ENCODE measurements around the gene CAMSAP2.

DNA sequence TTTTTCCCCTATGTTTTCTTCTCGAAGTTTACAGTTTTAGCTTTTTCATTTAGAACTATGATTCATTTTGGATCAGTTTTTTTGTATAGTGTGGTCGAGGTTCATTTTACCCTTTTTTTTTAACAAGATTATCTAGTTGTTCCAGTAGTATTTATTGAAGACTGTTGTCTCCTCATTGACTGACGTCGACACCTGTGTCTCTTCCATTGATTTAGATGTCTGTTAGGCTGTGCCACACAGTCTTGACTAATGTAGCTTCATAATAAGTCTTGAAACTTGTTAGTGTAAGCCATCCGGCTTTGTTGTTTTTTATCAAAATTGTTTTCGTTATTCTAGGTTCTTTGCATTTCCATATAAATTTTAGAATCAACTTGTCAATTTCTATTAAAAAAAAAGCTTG is 45.2 kb downstream of the CAMSAP2 start:
- TF ChIP-seq SIN3A (IDR thresholded peaks at IDR 0.05; ENCODE audit: low read depth, low read length) (no peak), STAT3 (IDR thresholded peaks at IDR 0.05; ENCODE audit: low read depth, low read length) (no peak), POLR2A (IDR thresholded peaks at IDR 0.05; ENCODE audit: low read depth, low read length) (no peak), RBBP5 (conservative IDR thresholded peaks at IDR 0.05) (no peak), CEBPB (IDR thresholded peaks at IDR 0.05; ENCODE audit: borderline replicate concordance in 1 of 2, low read depth in 2 of 2, low read length in 2 of 2) (no peak)
- TF ChIP-seq, protein P1, sequence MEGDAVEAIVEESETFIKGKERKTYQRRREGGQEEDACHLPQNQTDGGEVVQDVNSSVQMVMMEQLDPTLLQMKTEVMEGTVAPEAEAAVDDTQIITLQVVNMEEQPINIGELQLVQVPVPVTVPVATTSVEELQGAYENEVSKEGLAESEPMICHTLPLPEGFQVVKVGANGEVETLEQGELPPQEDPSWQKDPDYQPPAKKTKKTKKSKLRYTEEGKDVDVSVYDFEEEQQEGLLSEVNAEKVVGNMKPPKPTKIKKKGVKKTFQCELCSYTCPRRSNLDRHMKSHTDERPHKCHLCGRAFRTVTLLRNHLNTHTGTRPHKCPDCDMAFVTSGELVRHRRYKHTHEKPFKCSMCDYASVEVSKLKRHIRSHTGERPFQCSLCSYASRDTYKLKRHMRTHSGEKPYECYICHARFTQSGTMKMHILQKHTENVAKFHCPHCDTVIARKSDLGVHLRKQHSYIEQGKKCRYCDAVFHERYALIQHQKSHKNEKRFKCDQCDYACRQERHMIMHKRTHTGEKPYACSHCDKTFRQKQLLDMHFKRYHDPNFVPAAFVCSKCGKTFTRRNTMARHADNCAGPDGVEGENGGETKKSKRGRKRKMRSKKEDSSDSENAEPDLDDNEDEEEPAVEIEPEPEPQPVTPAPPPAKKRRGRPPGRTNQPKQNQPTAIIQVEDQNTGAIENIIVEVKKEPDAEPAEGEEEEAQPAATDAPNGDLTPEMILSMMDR (IDR thresholded peaks at IDR 0.05 in 2 of 3, conservative IDR thresholded peaks at IDR 0.05 in 1 of 3; ENCODE audit: control insufficient read depth in 2 of 3, extremely low read depth in 1 of 3, insufficient read depth in 1 of 3, low read depth in 3 of 3, low read length in 3 of 3) = no peak
- TF ChIP-seq, protein P2, sequence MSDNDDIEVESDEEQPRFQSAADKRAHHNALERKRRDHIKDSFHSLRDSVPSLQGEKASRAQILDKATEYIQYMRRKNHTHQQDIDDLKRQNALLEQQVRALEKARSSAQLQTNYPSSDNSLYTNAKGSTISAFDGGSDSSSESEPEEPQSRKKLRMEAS (IDR thresholded peaks at IDR 0.05; ENCODE audit: low read depth, low read length) = no peak

All from GM12878 (cell line).